Neuronal stem cell (in vitro differentiated cells): ENCODE measurements around the gene ACSS3.

Source experiments
- DNase-seq: peaks from one replicate; pipeline ENCODE4 v3.0.0-alpha.2; 2013; ENCODE audit warnings: low spot score
- H2AFZ ChIP-seq: one replicate; pipeline ENCODE4 v1.6.1; 2013; ENCODE audit warnings: mild to moderate bottlenecking, low read length, inconsistent platforms
- H2AK5ac ChIP-seq: 2 replicates; pipeline ENCODE4 v1.6.1; 2013; ENCODE audit warnings: low read depth, mild to moderate bottlenecking, inconsistent platforms, low read length, moderate library complexity, mixed read lengths
- H2BK120ac ChIP-seq: 2 replicates; pipeline ENCODE4 v1.6.1; 2013; ENCODE audit warnings: low read depth, mild to moderate bottlenecking, inconsistent platforms, low read length, moderate library complexity, mixed read lengths
- H2BK12ac ChIP-seq: one replicate; pipeline ENCODE4 v1.6.1; 2013; ENCODE audit warnings: low read length, inconsistent platforms
- H2BK15ac ChIP-seq: 2 replicates; pipeline ENCODE4 v1.6.1; 2013; ENCODE audit warnings: mild to moderate bottlenecking, low read length, inconsistent platforms, mixed read lengths
- H2BK5ac ChIP-seq: one replicate; pipeline ENCODE4 v1.6.1; 2013; ENCODE audit warnings: inconsistent platforms, mild to moderate bottlenecking, low read length, moderate library complexity
- H3K14ac ChIP-seq: one replicate; pipeline ENCODE4 v1.6.1; 2013; ENCODE audit warnings: low read length, inconsistent platforms
- H3K18ac ChIP-seq: 2 replicates; pipeline ENCODE4 v1.6.1; 2013; ENCODE audit warnings: low read length, inconsistent platforms
- H3K23ac ChIP-seq: 2 replicates; pipeline ENCODE4 v1.6.1; 2013; ENCODE audit warnings: low read depth, mild to moderate bottlenecking, mixed read lengths, low read length, inconsistent platforms; ENCODE audit not compliant: poor library complexity
- H3K27ac ChIP-seq: replicated peaks from 3 replicates; pipeline ENCODE4 v1.5.1; 2013; ENCODE audit warnings: low read length, inconsistent platforms
- H3K27me3 ChIP-seq, 3 experiments: 2 replicates each; pipeline ENCODE4 v1.6.1; 2013; ENCODE audit warnings: low read length in 3 of 3, mild to moderate bottlenecking in 2 of 3, inconsistent platforms in 1 of 3, low read depth in 1 of 3, mixed read lengths in 1 of 3, moderate library complexity in 1 of 3; ENCODE audit not compliant: control insufficient read depth in 3 of 3, insufficient read depth in 3 of 3
- H3K36me3 ChIP-seq, 2 donors: replicated peaks in 1 of 2; 2 replicates each; pipeline ENCODE4 v1.6.1; 2013; ENCODE audit warnings: low read length in 2 of 2; ENCODE audit not compliant: control insufficient read depth in 2 of 2, insufficient read depth in 2 of 2
- H3K4ac ChIP-seq: 2 replicates; pipeline ENCODE4 v1.6.1; 2013; ENCODE audit warnings: inconsistent platforms, mild to moderate bottlenecking, low read length, moderate library complexity
- H3K4me1 ChIP-seq, 2 donors: 1 replicate in 1 of 2; 2 replicates in 1 of 2; pipeline ENCODE4 v1.6.1; 2013; ENCODE audit warnings: low read length in 2 of 2, low read depth in 1 of 2; ENCODE audit not compliant: control insufficient read depth in 2 of 2, insufficient read depth in 1 of 2
- H3K4me2 ChIP-seq: one replicate; pipeline ENCODE4 v1.6.1; 2013; ENCODE audit warnings: mild to moderate bottlenecking, low read length, inconsistent platforms; ENCODE audit not compliant: insufficient read depth, poor library complexity, severe bottlenecking
- H3K4me3 ChIP-seq, 2 donors: 2 replicates each; pipeline ENCODE4 v1.5.1; 2013; ENCODE audit warnings: low read length in 2 of 2, mild to moderate bottlenecking in 2 of 2, inconsistent platforms in 1 of 2, moderate library complexity in 1 of 2
- H3K79me1 ChIP-seq: one replicate; pipeline ENCODE4 v1.6.1; 2013; ENCODE audit warnings: low read depth, mild to moderate bottlenecking, inconsistent platforms, low read length, moderate library complexity
- H3K9ac ChIP-seq: one replicate; pipeline ENCODE4 v1.6.1; 2013; ENCODE audit warnings: mild to moderate bottlenecking, low read depth, low read length, inconsistent platforms; ENCODE audit not compliant: poor library complexity
- H3K9me3 ChIP-seq, 2 donors: replicated peaks in 1 of 2; 2 replicates each; pipeline versions ENCODE3 to v1.6.1; 2013; ENCODE audit warnings: low read length in 2 of 2, mild to moderate bottlenecking in 2 of 2, inconsistent platforms in 1 of 2, low read depth in 1 of 2, mixed read lengths in 1 of 2, moderate library complexity in 1 of 2; ENCODE audit not compliant: control insufficient read depth in 2 of 2, insufficient read depth in 1 of 2
- H4K8ac ChIP-seq: one replicate; pipeline ENCODE4 v1.6.1; 2013; ENCODE audit warnings: low read depth, mild to moderate bottlenecking, inconsistent platforms, low read length, moderate library complexity
- H4K91ac ChIP-seq: one replicate; pipeline ENCODE4 v1.6.1; 2013; ENCODE audit warnings: low read length, low read depth, mild to moderate bottlenecking, inconsistent platforms; ENCODE audit not compliant: poor library complexity
- WGBS, 2 donors: extraction: QIAGEN DNeasy Blood & Tissue Kit; methylation state at CpG; one replicate each; pipeline ENCODE4 v1.1.7; 2013; ENCODE audit warnings: missing lambda C conversion rate in 2 of 2, mixed read lengths in 1 of 2; ENCODE audit not compliant: insufficient read length in 2 of 2, insufficient replicate concordance in 1 of 2; ENCODE audit errors: extremely low coverage in 2 of 2; 5-methylcytosine and 5-hydroxymethylcytosine counted together

The ACSS3 gene

DNA sequence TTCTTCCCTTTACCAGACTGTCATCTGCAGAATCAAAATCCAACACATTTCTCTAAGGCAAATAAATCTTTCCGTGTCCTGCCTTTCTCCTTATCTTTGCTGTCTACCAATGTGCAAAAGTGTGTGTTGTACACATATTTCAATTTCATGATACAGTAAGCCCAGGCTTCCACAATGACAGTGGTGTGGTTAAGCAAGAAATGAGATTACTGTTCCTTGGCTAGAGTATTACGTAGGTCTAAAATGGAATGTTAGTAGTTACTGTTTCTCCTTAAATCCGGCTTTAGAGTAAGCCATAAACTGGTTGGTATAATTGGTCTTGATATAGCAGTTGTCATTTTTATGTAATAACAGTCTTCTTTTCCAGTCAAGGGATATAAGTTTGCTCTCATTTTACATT is 82.0 kb downstream of the ACSS3 start:
- Histone ChIP-seq H3K4ac (no peak overlapping the region), H2BK15ac (no peak overlapping the region), H3K23ac (no peak overlapping the region), H2BK5ac (no peak overlapping the region), H3K9ac (no peak overlapping the region), H3K9me3 (no peaks in the 10 kb centered on the region), H4K91ac (no peak overlapping the region), H3K4me2 (no peak overlapping the region), H3K4me3 (no peak overlapping the region), H4K8ac (no peak overlapping the region), H3K36me3 (no peaks in the 10 kb centered on the region), H2AFZ (no peak overlapping the region), H3K14ac (no peak overlapping the region), H3K27me3 (no peaks in the 10 kb centered on the region), H2BK120ac (no peak overlapping the region), H2AK5ac (no peak overlapping the region), H3K18ac (no peak overlapping the region), H3K27ac (no peak overlapping the region), H2BK12ac (no peak overlapping the region), H3K79me1 (no peaks in the 10 kb centered on the region), H3K4me1 (no peaks in the 10 kb centered on the region)
- no peak for DNase-seq
- WGBS, 2 donors: no CpG with 5 or more reads among the region's 3 CpGs

DNA sequence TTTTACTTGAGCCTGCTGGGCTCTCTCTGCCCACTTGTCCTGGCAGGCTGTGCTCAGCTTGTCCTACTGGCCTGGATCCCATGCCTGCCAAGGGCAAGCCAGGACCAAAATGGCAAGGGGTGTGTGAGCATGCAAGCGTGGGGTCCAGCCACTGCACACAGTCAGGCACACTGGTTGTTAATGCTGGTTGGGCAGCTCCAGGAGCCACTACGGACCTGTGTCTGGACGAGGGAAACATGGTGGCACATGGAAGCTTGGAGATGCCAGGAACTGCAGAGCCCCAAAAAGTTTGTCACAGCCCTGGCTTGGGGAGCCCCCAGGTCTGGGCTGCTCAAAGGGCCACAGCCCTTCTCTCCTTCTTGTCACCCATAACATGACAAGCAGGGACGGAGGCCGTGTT is 83.8 kb downstream of the ACSS3 start:
- H3K27ac ChIP-seq: no peak overlapping the region
- WGBS, 2 donors: no CpG with 5 or more reads among the region's 5 CpGs
- no peak overlapping the region for H2AK5ac ChIP-seq
- H3K4me1 ChIP-seq: no peaks in the 10 kb centered on the region
- H3K18ac ChIP-seq: no peak overlapping the region
- H2AFZ ChIP-seq: no peak overlapping the region
- H3K4me2 ChIP-seq: no peak overlapping the region
- H2BK120ac ChIP-seq: no peak overlapping the region
- no peak overlapping the region for H3K9ac ChIP-seq
- H3K14ac ChIP-seq: no peak overlapping the region
- no peak for DNase-seq
- H2BK12ac ChIP-seq: no peak overlapping the region
- H3K27me3 ChIP-seq: no peaks in the 10 kb centered on the region
- no peak overlapping the region for H4K91ac ChIP-seq
- no peak overlapping the region for H3K4ac ChIP-seq
- no peak overlapping the region for H2BK15ac ChIP-seq
- no peak overlapping the region for H2BK5ac ChIP-seq
- H3K36me3 ChIP-seq: no peaks in the 10 kb centered on the region
- H3K4me3 ChIP-seq: peak overlapping the region in 1 of 2 donors; percentile 9
- no peak overlapping the region for H4K8ac ChIP-seq
- H3K23ac ChIP-seq: no peak overlapping the region
- no peaks in the 10 kb centered on the region for H3K79me1 ChIP-seq
- no peaks in the 10 kb centered on the region for H3K9me3 ChIP-seq

DNA sequence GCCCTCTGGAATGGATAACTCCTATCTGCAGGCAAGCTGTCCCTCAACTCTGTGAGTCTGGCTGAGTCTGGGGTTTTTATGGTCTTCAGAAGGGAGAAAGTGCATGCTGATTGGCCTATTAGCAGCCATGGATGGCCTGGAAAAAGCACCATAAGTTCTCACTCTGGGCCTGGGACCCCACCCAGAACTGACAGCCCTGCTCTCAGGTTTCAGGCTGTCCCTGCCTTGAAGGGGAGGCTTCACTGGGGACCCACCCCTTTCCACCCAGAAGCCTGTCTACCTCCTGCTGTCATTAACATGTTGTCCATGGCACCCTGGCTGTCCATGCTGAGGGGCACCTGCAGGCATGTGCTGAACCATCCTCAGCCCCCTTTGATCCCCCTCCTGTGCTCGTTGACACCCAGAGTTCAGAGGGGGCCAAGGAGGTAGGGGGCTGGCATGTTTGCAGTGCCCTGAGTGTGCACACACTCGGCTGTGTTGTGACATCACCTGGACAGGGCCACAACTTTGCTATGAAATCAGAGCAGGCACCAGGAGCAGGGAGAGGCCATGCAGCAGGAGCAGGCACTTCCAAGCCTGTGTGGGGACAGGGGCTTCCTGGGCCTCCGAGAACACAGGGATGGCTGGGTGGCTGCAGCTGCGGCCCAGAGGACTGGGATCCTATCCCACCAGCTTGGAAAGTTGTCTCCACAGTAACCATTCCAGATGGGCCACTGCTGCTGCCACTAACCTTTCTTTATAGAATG is 84.7 kb downstream of the ACSS3 start:
- no peak overlapping the region for H2AK5ac ChIP-seq
- H3K27me3 ChIP-seq: no peaks in the 10 kb centered on the region
- no peak overlapping the region for H3K4me3 ChIP-seq
- H3K18ac ChIP-seq: peak overlapping the region; percentile 35
- H3K4me2 ChIP-seq: no peak overlapping the region
- no peaks in the 10 kb centered on the region for H3K36me3 ChIP-seq
- H3K79me1 ChIP-seq: no peaks in the 10 kb centered on the region
- H4K8ac ChIP-seq: no peak overlapping the region
- H2BK5ac ChIP-seq: no peak overlapping the region
- no CpG with 5 or more reads among the region's 4 CpGs for WGBS, 2 donors
- H3K4ac ChIP-seq: no peak overlapping the region
- no peak overlapping the region for H3K27ac ChIP-seq
- H3K14ac ChIP-seq: peak overlapping the region; percentile 63
- no peak overlapping the region for H4K91ac ChIP-seq
- DNase-seq: no peak
- no peaks in the 10 kb centered on the region for H3K9me3 ChIP-seq
- H2BK15ac ChIP-seq: no peak overlapping the region
- H3K4me1 ChIP-seq: peaks cover 0 to under 1% of the 10 kb centered on the region in 2 donors
- H3K9ac ChIP-seq: no peak overlapping the region
- no peak overlapping the region for H2BK12ac ChIP-seq
- no peak overlapping the region for H2AFZ ChIP-seq
- H2BK120ac ChIP-seq: no peak overlapping the region
- H3K23ac ChIP-seq: no peak overlapping the region

DNA sequence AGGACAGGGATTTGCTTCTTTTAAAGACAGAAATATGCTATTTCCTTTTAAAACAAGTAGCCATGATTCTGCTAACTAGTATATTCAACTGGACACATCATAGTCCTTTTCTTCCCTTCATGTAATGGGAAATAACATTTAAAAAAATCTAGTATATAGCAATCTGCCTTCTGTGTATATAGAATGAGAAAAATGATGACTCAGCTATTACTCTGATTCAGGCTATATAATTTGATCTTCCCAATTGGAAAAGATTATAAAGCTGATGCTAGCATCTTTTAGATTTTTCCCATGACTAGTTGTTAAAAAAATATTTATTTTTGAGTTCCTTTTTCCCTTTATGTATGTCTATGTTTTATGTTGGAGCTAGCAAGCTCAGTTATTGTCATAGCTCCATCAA is 86.9 kb downstream of the ACSS3 start:
- Histone ChIP-seq H2BK5ac (no peak overlapping the region), H2AFZ (no peak overlapping the region), H3K27me3 (no peaks in the 10 kb centered on the region), H3K4me2 (no peak overlapping the region), H3K23ac (no peak overlapping the region), H4K8ac (no peak overlapping the region), H2BK120ac (no peak overlapping the region), H4K91ac (no peak overlapping the region), H3K4me1 (peaks cover 0 to 3% of the 10 kb centered on the region in 2 donors), H3K9ac (no peak overlapping the region), H3K4me3 (no peak overlapping the region), H3K27ac (no peak overlapping the region), H3K79me1 (no peaks in the 10 kb centered on the region), H3K4ac (no peak overlapping the region), H2AK5ac (no peak overlapping the region), H3K36me3 (no peaks in the 10 kb centered on the region), H3K9me3 (no peaks in the 10 kb centered on the region), H3K18ac (no peak overlapping the region), H2BK15ac (no peak overlapping the region), H3K14ac (no peak overlapping the region), H2BK12ac (no peak overlapping the region)
- no peak for DNase-seq
